Activated CD8-positive, alpha-beta memory T cell treated with anti-CD3 and anti-CD28 coated beads, Interleukin-2, amount 10 ng/mL, durations not matched to agents 7 days and 5 days (primary cell): ENCODE data around the gene ARHGAP44. TPM values are rescaled to one million over a fixed set of nuclear protein-coding genes. Genes with fewer than 3 reads are reported as not detected.
"Not testable (repeated sequence)": the region's sequence is repeated elsewhere in the genome, so short reads cannot be mapped to it uniquely, and the experiment has no call there.

Source experiments
- ATAC-seq: fragments of 150-1000 bp; cut with Tn5 transposase; one replicate; pipeline ENCODE4 v1.10.0; 2021; ENCODE audit warnings: moderate library complexity
- CTCF ChIA-PET: fragments of 350-600 bp; sonication (Branson Sonifier 250); formaldehyde crosslinking; loops from one replicate; lab custom pipeline; 2021; ENCODE audit warnings: antibody characterized with exemption; lab: Charles Lee
- DNase-seq: peaks from one replicate; pipeline ENCODE4 v3.0.0-alpha.2; 2020
- H3K27ac Mint-ChIP-seq: one replicate; pipeline ENCODE4 v1.8.0; 2021; ENCODE audit warnings: mild to moderate bottlenecking, mixed read lengths
- H3K27me3 Mint-ChIP-seq: one replicate; pipeline ENCODE4 v1.8.0; 2021; ENCODE audit warnings: mixed read lengths
- H3K36me3 Mint-ChIP-seq: one replicate; pipeline ENCODE4 v1.8.0; 2021; ENCODE audit warnings: mild to moderate bottlenecking, mixed read lengths
- H3K4me1 Mint-ChIP-seq: one replicate; pipeline ENCODE4 v1.8.0; 2021; ENCODE audit warnings: mixed read lengths
- H3K4me3 Mint-ChIP-seq: one replicate; pipeline ENCODE4 v1.8.0; 2021; ENCODE audit warnings: mild to moderate bottlenecking, moderate library complexity, mixed read lengths
- H3K9me3 Mint-ChIP-seq: one replicate; pipeline ENCODE4 v1.8.0; 2022; ENCODE audit warnings: low read depth, mixed read lengths
- total RNA-seq, 2 experiments: library from RNA; stranded (reverse); gene quantifications; one replicate each; pipeline ENCODE4 v1.2.3, GENCODE V29; 2021

The ARHGAP44 gene
- total RNA-seq, 2 experiments from 2014 or later: not detected

DNA sequence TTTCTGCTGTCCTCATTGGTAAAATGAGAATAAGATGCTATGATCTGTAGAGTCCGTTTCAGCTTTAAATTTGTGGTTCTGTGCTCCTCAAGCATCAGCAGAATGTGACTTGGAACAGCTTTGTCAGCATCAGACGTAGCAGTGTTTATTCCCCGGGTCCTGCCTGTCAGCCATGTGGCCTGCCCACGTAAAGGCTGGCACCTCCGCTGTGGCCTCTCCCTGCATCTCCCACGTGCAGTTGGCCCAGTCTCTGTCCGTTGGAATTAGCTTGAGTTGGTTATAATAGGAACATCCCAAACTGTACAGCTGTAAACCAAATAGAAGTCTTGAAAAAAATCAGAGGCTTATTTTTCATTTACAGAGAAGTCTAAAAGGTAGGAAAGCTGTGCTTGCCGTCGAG lies 61.7 kb downstream of the ARHGAP44 start:
- Mint-ChIP-seq H3K4me3 (no peak overlapping the region), H3K27me3 (no peaks in the 10 kb centered on the region), H3K4me1 (no peaks in the 10 kb centered on the region), H3K9me3 (peaks cover 4% of the 10 kb centered on the region), H3K36me3 (no peaks in the 10 kb centered on the region), H3K27ac (no peak overlapping the region)
- no peak for DNase-seq
- CTCF ChIA-PET: no interaction called here
- no peak for ATAC-seq

DNA sequence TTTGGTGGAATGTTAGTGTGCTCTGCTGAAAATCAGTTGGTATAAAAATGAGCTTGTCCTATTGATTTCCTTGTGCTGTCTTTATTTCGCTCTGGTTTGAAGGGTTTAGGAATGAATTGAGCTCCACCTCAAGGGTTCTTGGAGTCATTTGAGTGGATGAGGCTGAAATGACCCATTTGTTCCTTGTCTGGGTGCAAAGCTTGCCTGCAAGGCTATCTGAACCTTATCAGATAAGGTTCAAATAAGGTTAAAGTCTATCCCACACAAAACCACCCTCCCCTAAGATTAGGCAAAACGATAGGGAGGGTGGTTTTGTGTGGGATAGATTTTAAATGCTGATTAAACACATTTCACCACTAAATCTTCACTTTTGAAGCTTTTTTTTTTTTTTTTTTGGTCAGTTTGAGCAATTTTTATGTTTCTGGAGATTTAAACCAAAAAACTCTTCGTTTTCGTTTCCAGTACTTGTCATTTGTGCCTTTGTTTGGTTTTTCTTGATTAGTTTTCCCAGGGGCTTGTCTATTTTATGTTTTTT lies 62.7 kb downstream of the ARHGAP44 start:
- CTCF ChIA-PET: no interaction called here
- Mint-ChIP-seq H3K4me1 (no peaks in the 10 kb centered on the region), H3K27ac (no peak overlapping the region), H3K27me3 (no peaks in the 10 kb centered on the region), H3K4me3 (no peak overlapping the region), H3K9me3 (peaks cover 4% of the 10 kb centered on the region), H3K36me3 (no peaks in the 10 kb centered on the region)
- no peak for DNase-seq
- no peak for ATAC-seq

GRCh38 chr17:12853921-12854320 lies 64.6 kb downstream of the ARHGAP44 start:
- H3K27ac Mint-ChIP-seq: no peak overlapping the region
- no peak overlapping the region for H3K4me3 Mint-ChIP-seq
- H3K9me3 Mint-ChIP-seq: peaks cover 12% of the 10 kb centered on the region
- H3K27me3 Mint-ChIP-seq: no peaks in the 10 kb centered on the region
- no peak for ATAC-seq
- no peaks in the 10 kb centered on the region for H3K36me3 Mint-ChIP-seq
- H3K4me1 Mint-ChIP-seq: no peaks in the 10 kb centered on the region
- DNase-seq: no peak
- CTCF ChIA-PET: no interaction called here

- no peak for DNase-seq
- ATAC-seq: no peak
- Mint-ChIP-seq H3K27ac (no peak overlapping the region), H3K36me3 (no peaks in the 10 kb centered on the region), H3K4me3 (no peak overlapping the region), H3K9me3 (peaks cover 17% of the 10 kb centered on the region), H3K27me3 (no peaks in the 10 kb centered on the region), H3K4me1 (no peaks in the 10 kb centered on the region)
- CTCF ChIA-PET: no interaction called here
Measured at GRCh38 chr17:12856416-12856815, 67.1 kb downstream of the ARHGAP44 start.

DNA sequence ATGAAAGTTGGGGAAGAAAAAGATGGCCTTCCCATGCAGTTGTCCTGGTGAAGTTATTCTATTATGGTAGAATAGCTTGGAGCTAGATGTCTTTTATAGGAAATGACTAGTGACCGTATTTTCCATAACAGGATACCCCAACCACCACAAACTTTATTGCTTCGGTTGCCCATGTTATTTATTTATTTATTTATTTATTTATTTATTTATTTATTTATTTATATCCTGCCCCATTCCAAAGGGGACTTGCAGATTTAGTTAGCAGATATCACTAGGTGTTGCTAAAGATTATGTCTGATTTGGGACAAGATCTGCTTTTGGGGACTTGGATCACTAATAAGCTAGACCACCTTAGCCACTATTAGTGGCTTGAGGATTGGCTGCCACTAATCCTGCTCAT lies 68.3 kb downstream of the ARHGAP44 start:
- Mint-ChIP-seq H3K9me3 (peaks cover 18% of the 10 kb centered on the region), H3K4me1 (no peaks in the 10 kb centered on the region), H3K36me3 (no peaks in the 10 kb centered on the region), H3K27me3 (no peaks in the 10 kb centered on the region), H3K4me3 (no peak overlapping the region), H3K27ac (no peak overlapping the region)
- DNase-seq: no peak
- CTCF ChIA-PET: no interaction called here
- no peak for ATAC-seq

GRCh38 chr17:12859520-12859919 lies 70.2 kb downstream of the ARHGAP44 start:
- H3K4me3 Mint-ChIP-seq: no peak overlapping the region
- peaks cover 14% of the 10 kb centered on the region for H3K9me3 Mint-ChIP-seq
- ATAC-seq (no peak), DNase-seq (no peak)
- no peaks in the 10 kb centered on the region for H3K27me3 Mint-ChIP-seq
- no peak overlapping the region for H3K27ac Mint-ChIP-seq
- no peaks in the 10 kb centered on the region for H3K4me1 Mint-ChIP-seq
- no peaks in the 10 kb centered on the region for H3K36me3 Mint-ChIP-seq
- CTCF ChIA-PET: no interaction called here

DNA sequence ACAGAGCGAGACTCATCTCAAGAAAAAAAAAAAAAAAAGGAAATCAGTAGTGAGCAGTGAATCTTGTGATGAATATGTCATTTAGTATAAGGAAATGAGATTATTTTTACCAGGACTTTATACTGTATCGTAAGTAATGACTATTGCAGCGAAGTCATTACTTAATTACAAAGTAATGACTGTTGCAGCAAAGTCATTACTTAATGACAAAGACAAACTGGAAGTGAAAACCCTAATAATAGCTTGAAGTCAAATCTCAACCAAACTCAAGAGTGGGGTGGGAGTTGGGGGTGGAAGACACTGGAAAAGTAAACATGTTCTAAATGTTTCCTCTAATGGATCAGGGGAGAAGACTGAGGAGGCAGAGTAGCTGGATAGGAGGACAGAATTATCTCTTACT lies 76.5 kb downstream of the ARHGAP44 start:
- H3K4me3 Mint-ChIP-seq: no peak overlapping the region
- no peak overlapping the region for H3K27ac Mint-ChIP-seq
- H3K36me3 Mint-ChIP-seq: no peaks in the 10 kb centered on the region
- H3K9me3 Mint-ChIP-seq: peaks cover 2% of the 10 kb centered on the region
- ATAC-seq: no peak
- CTCF ChIA-PET: no interaction called here
- no peaks in the 10 kb centered on the region for H3K4me1 Mint-ChIP-seq
- no peaks in the 10 kb centered on the region for H3K27me3 Mint-ChIP-seq
- no peak for DNase-seq

DNA sequence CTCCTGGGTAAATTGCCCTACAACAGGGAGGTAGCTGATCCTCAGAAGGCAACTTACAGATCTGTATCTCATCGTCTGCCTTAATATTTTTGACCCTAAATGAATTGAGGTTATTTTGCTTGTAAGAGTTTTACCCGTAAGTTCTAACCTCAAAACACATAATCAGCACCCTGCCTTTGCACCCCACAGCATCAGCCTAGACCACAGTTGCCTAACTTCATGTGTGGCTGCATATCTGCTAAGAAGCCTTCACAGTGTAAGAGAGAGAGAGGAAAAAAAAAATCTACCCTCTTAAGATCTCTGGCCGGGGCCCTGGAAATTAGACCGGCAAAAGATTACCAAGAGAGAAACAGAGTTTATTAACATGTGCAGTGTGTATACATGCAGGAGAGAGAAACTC lies 76.9 kb downstream of the ARHGAP44 start:
- ATAC-seq: no peak
- H3K27ac Mint-ChIP-seq: no peak overlapping the region
- CTCF ChIA-PET: no interaction called here
- peaks cover 2% of the 10 kb centered on the region for H3K9me3 Mint-ChIP-seq
- no peaks in the 10 kb centered on the region for H3K36me3 Mint-ChIP-seq
- no peaks in the 10 kb centered on the region for H3K4me1 Mint-ChIP-seq
- DNase-seq: no peak
- no peaks in the 10 kb centered on the region for H3K27me3 Mint-ChIP-seq
- H3K4me3 Mint-ChIP-seq: no peak overlapping the region

DNA sequence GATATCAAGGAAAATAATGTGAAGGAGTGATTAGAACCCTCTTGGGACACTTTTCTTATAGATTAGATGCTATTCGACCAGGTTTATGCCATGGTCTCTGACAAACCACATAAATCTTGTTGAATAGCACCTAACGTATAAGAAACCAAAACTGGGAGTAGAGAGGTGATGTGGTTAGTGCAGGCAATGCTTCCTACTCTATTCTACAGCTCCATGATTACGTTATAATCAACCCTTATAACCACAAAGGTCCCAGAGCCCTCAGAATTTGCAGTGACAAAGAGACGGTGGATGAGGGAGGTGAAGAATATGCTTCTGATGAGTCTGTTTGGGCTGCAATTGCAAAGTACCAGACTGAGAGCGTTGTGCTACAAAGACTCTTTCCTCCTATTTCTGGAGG lies 78.4 kb downstream of the ARHGAP44 start:
- Mint-ChIP-seq H3K27me3 (no peaks in the 10 kb centered on the region), H3K4me3 (no peak overlapping the region), H3K27ac (no peak overlapping the region), H3K4me1 (no peaks in the 10 kb centered on the region), H3K9me3 (peaks cover 3% of the 10 kb centered on the region), H3K36me3 (no peaks in the 10 kb centered on the region)
- ATAC-seq (no peak), DNase-seq (no peak)
- CTCF ChIA-PET: no interaction called here

DNA sequence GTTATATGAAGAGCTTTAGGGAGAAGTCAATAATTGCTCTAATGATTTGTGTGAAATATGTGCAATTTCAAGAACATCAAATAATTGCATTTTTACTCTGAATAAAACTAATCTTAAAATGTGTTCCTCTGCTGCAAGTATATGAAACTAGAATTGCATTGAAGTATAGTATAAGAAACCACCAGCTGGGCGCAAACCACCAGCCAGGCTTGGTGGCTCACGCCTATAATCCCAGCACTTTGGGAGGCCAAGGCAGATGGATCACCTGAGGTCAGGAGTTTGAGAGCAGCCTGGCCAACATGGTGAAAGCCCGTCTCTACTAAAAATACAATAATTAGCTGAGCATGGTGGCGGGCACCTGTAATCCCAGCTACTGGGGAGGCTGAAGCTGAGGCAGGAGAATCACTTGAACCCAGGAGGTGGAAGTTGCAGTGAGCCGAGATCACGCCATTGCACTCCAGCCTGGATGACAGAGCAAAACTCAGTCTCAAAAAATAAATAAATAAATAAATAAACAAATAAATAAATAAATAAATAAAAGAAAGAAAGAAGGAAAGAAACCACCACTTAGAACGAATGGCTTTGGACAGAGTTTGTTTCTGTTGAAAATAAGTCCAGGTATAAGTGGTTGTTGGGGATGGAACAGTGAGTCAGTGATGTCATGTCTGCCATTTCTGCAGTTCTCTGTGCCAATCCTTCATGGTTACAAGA lies 84.3 kb downstream of the ARHGAP44 start:
- H3K27ac Mint-ChIP-seq, H3K27me3 Mint-ChIP-seq, H3K36me3 Mint-ChIP-seq, H3K4me3 Mint-ChIP-seq, ATAC-seq, DNase-seq, CTCF ChIA-PET, H3K4me1 Mint-ChIP-seq, H3K9me3 Mint-ChIP-seq: not testable (repeated sequence)

- H3K27ac Mint-ChIP-seq: no peak overlapping the region
- no peak overlapping the region for H3K4me3 Mint-ChIP-seq
- ATAC-seq: no peak
- no peaks in the 10 kb centered on the region for H3K27me3 Mint-ChIP-seq
- H3K9me3 Mint-ChIP-seq: no peaks in the 10 kb centered on the region
- CTCF ChIA-PET: no interaction called here
- H3K36me3 Mint-ChIP-seq: no peaks in the 10 kb centered on the region
- H3K4me1 Mint-ChIP-seq: no peaks in the 10 kb centered on the region
- DNase-seq: no peak
Measured at GRCh38 chr17:12877953-12878669, 88.8 kb downstream of the ARHGAP44 start.

- H3K27ac Mint-ChIP-seq, H3K36me3 Mint-ChIP-seq, H3K4me3 Mint-ChIP-seq, H3K27me3 Mint-ChIP-seq, ATAC-seq, CTCF ChIA-PET, H3K4me1 Mint-ChIP-seq, DNase-seq, H3K9me3 Mint-ChIP-seq: not testable (repeated sequence)
Measured at GRCh38 chr17:12879096-12879495, 89.8 kb downstream of the ARHGAP44 start.

DNA sequence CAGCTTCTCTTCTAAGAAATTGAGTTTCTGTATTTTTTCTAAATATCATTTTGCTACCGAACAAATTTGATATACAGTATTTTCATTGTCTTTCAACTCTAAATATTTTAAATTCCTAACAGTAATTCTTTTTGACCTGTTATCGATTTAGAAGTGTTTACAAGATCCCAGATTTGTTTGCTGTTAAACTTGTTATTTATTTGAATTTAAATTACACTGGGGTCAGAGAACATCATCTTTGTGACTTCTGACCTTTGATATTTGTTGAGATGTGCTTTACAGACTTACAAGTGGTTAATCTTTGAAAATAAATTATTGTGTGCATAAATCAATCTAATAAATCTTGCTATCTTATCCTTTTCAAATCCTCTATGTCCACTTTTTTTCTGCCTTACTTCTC lies 94.2 kb downstream of the ARHGAP44 start:
- no peaks in the 10 kb centered on the region for H3K4me1 Mint-ChIP-seq
- DNase-seq: no peak
- H3K27me3 Mint-ChIP-seq: no peaks in the 10 kb centered on the region
- no peak overlapping the region for H3K27ac Mint-ChIP-seq
- H3K9me3 Mint-ChIP-seq: peaks cover 2% of the 10 kb centered on the region
- H3K4me3 Mint-ChIP-seq: no peak overlapping the region
- no peak for ATAC-seq
- CTCF ChIA-PET: no interaction called here
- H3K36me3 Mint-ChIP-seq: no peaks in the 10 kb centered on the region

DNA sequence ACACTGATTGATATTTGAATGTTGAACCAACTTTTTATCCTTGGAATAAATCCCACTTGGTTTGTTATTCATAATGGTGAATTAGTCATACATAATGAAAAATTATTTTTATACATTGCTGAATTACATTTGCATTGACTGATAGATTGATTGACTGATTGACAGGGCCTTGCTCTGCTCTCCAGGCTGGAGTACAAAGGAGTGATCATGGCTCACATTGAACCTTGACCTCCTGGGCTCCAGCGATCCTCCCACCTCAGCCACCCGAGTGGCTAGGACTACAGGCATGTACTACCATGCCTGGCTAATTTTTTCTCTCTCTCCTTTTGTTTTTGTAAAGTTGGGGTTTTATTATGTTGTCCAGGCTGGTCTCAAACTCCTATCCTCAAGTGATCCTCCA lies 97.8 kb downstream of the ARHGAP44 start:
- H3K9me3 Mint-ChIP-seq: peaks cover 2% of the 10 kb centered on the region
- H3K36me3 Mint-ChIP-seq: no peaks in the 10 kb centered on the region
- no peaks in the 10 kb centered on the region for H3K27me3 Mint-ChIP-seq
- no peak for ATAC-seq
- no peak for DNase-seq
- no peaks in the 10 kb centered on the region for H3K4me1 Mint-ChIP-seq
- H3K27ac Mint-ChIP-seq: no peak overlapping the region
- CTCF ChIA-PET: no interaction called here
- H3K4me3 Mint-ChIP-seq: no peak overlapping the region
